Forelimb muscle (tissue), 1 donor: ENCODE data around the gene KRTAP12-4. TPM values are rescaled to one million over a fixed set of nuclear protein-coding genes. Genes with fewer than 3 reads are reported as not detected.
"Not testable (repeated sequence)": the region's sequence is repeated elsewhere in the genome, so short reads cannot be mapped to it uniquely, and the experiment has no call there.

Experiments used
- DNase-seq: peaks from one replicate; pipeline ENCODE4 v3.0.0-alpha.2; 2013; ENCODE audit warnings: low read depth
- polyA plus RNA-seq: library from polyadenylated mRNA; unstranded; fragments of 120-200 nt; gene quantifications from one replicate; pipeline ENCODE4 v1.2.1, GENCODE V29; 2013; ENCODE audit not compliant: insufficient read length

The KRTAP12-4 gene
- polyA plus RNA-seq, 1 donor = not detected

- DNase-seq = no peak
These were observed 42.4 kb downstream of the KRTAP12-4 start, which contains the start of gene KRTAP10-8 for GRCh38 chr21:44612029-44612486. TSS of gene KRTAP10-8 (plus strand) at chr21:44612079. CDS start at chr21:44612101, 22 bp downstream.

- DNase-seq = no peak
These were observed 42.9 kb downstream of the KRTAP12-4 start for GRCh38 chr21:44611551-44611950.

GRCh38 chr21:44610157-44610843, 44.2 kb downstream of the KRTAP12-4 start:
- DNase-seq = not testable (repeated sequence)

GRCh38 chr21:44609193-44609592, 45.3 kb downstream of the KRTAP12-4 start:
- no peak for DNase-seq

GRCh38 chr21:44606495-44606894, 48.0 kb downstream of the KRTAP12-4 start:
- no peak for DNase-seq

Other genes starting within 250 kb of the KRTAP12-4 start
- 2.2 TPM for gene LRRC3, start 199.1 kb downstream of the KRTAP12-4 start, polyA plus RNA-seq
- not detected for gene KRTAP10-1, start 114.5 kb downstream of the KRTAP12-4 start, polyA plus RNA-seq
- gene KRTAP10-2, start 103.2 kb downstream of the KRTAP12-4 start, polyA plus RNA-seq = not detected
- not detected for gene KRTAP10-3, start 95.9 kb downstream of the KRTAP12-4 start, polyA plus RNA-seq
- not detected for gene KRTAP10-4, start 80.9 kb downstream of the KRTAP12-4 start, polyA plus RNA-seq
- not detected for gene KRTAP10-5, start 74.1 kb downstream of the KRTAP12-4 start, polyA plus RNA-seq
- not detected for gene KRTAP10-6, start 62.2 kb downstream of the KRTAP12-4 start, polyA plus RNA-seq
- not detected for gene KRTAP10-7, start 54.1 kb downstream of the KRTAP12-4 start, polyA plus RNA-seq
- gene KRTAP10-8, start 42.6 kb downstream of the KRTAP12-4 start, polyA plus RNA-seq = not detected
- gene KRTAP10-9, start 27.6 kb downstream of the KRTAP12-4 start, polyA plus RNA-seq = not detected
- not detected for gene KRTAP10-10, start 17.3 kb downstream of the KRTAP12-4 start, polyA plus RNA-seq
- not detected for gene KRTAP10-11, start 8.2 kb downstream of the KRTAP12-4 start, polyA plus RNA-seq
- gene KRTAP12-3, start 3.3 kb upstream of the KRTAP12-4 start, polyA plus RNA-seq = not detected
- gene KRTAP12-2, start 12.3 kb upstream of the KRTAP12-4 start, polyA plus RNA-seq = not detected
- not detected for gene KRTAP12-1, start 27.5 kb upstream of the KRTAP12-4 start, polyA plus RNA-seq
- gene KRTAP10-12, start 42.5 kb upstream of the KRTAP12-4 start, polyA plus RNA-seq = not detected
- 0.13 TPM for gene TSPEAR, start 56.9 kb upstream of the KRTAP12-4 start, polyA plus RNA-seq
- 93.3 TPM for gene UBE2G2, start 147.2 kb upstream of the KRTAP12-4 start, polyA plus RNA-seq
- 60.2 TPM for gene SUMO3, start 163.4 kb upstream of the KRTAP12-4 start, polyA plus RNA-seq
- 129 TPM for gene PTTG1IP, start 219.0 kb upstream of the KRTAP12-4 start, polyA plus RNA-seq